HepG2 (cell line): Measurements from ENCODE around the gene FAM174C.

Experiments used
- EP300 ChIP-seq, 3 experiments: sonication (generic) in 1 of 3; formaldehyde crosslinking in 1 of 3; IDR thresholded peaks; 2 replicates each; pipeline versions ENCODE4 v1.5.1 to v1.6.1; 2011 to 2020; ENCODE audit warnings: low read depth in 2 of 3, low read length in 2 of 3, borderline replicate concordance in 1 of 3, improper control_type of control experiment in 1 of 3, mild to moderate bottlenecking in 1 of 3, missing genetic modification reagents in 1 of 3, moderate library complexity in 1 of 3
- MAZ ChIP-seq, 2 experiments: sonication (generic) in 1 of 2; formaldehyde crosslinking in 1 of 2; IDR thresholded peaks; 2 replicates each; pipeline versions ENCODE4 v1.5.0 to v1.6.1; 2012 to 2020; ENCODE audit warnings: low read depth in 2 of 2, mild to moderate bottlenecking in 2 of 2, borderline replicate concordance in 1 of 2, improper control_type of control experiment in 1 of 2, low read length in 1 of 2, missing genetic modification reagents in 1 of 2, moderate library complexity in 1 of 2
- MBD4 ChIP-seq: IDR thresholded peaks from 2 replicates; pipeline ENCODE4 v1.6.1; 2012; ENCODE audit warnings: low read length, inconsistent platforms, borderline replicate concordance
- NR2C2 ChIP-seq: sonication (generic); formaldehyde crosslinking; IDR thresholded peaks from 2 replicates; pipeline ENCODE4 v1.4.0; 2020; ENCODE audit warnings: missing genetic modification reagents, mild to moderate bottlenecking, moderate library complexity, borderline replicate concordance
- ZNF224 ChIP-seq: sonication (generic); formaldehyde crosslinking; IDR thresholded peaks from 2 replicates; pipeline ENCODE4 v1.5.0; 2020; ENCODE audit warnings: mild to moderate bottlenecking, missing genetic modification reagents
- TF ChIP-seq, protein P1 (sequence below): sonication (generic); formaldehyde crosslinking; IDR thresholded peaks from 2 replicates; pipeline ENCODE4 v1.8.1; 2022; ENCODE audit warnings: mild to moderate bottlenecking, missing genetic modification reagents
- TF ChIP-seq, protein P2 (sequence below), 2 experiments: fragments of 450-650 bp in 1 of 2; sonication (generic) in 1 of 2; formaldehyde crosslinking in 1 of 2; IDR thresholded peaks; 2 replicates each; pipeline versions ENCODE4 v1.6.1 to v1.8.0; 2016 to 2022; ENCODE audit warnings: antibody characterized with exemption in 1 of 2, mild to moderate bottlenecking in 1 of 2, missing genetic modification reagents in 1 of 2
- TF ChIP-seq, protein P3 (sequence below): sonication (generic); formaldehyde crosslinking; IDR thresholded peaks from 2 replicates; pipeline ENCODE4 v1.5.0; 2020; ENCODE audit warnings: mild to moderate bottlenecking, missing genetic modification reagents, moderate library complexity
- TF ChIP-seq, protein P4 (sequence below): sonication (generic); formaldehyde crosslinking; IDR thresholded peaks from 2 replicates; pipeline ENCODE4 v1.5.1; 2020; ENCODE audit warnings: mild to moderate bottlenecking, missing genetic modification reagents, moderate library complexity

DNA sequence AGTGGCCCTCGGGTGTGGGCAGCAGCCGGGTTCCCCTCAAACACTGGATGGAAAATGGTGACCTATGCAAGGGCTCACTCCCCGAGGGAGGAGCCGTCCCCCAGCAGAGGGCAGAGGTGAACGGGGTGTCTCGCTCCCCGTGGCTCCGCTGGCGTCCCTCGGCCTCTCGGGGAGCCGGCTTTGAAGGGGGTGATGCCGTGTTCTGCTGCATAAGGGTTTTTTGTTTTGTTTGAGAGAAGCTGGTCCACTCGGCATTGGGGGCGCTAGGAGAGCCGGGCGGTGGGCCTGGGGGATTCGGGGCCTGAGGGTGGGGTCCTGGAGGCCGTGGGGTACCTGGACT, 14.3 kb downstream of the FAM174C start:
- TF ChIP-seq MBD4 (no peak), EP300 (IDR thresholded peaks at IDR 0.05; ENCODE audit: low read depth in 2 of 2, low read length in 2 of 2) (no peak), EP300 (CRISPR knock-in tag; IDR thresholded peaks at IDR 0.05; ENCODE audit: borderline replicate concordance) (no peak), MAZ (IDR thresholded peaks at IDR 0.05; ENCODE audit: borderline replicate concordance, low read depth, low read length) (no peak), MAZ (CRISPR knock-in tag; IDR thresholded peaks at IDR 0.05; ENCODE audit: low read depth) (no peak), ZNF224 (CRISPR knock-in tag) (no peak), NR2C2 (CRISPR knock-in tag) (no peak)
- TF ChIP-seq, protein P1, sequence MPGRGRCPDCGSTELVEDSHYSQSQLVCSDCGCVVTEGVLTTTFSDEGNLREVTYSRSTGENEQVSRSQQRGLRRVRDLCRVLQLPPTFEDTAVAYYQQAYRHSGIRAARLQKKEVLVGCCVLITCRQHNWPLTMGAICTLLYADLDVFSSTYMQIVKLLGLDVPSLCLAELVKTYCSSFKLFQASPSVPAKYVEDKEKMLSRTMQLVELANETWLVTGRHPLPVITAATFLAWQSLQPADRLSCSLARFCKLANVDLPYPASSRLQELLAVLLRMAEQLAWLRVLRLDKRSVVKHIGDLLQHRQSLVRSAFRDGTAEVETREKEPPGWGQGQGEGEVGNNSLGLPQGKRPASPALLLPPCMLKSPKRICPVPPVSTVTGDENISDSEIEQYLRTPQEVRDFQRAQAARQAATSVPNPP (CRISPR knock-in tag), result no peak
- TF ChIP-seq, protein P2, sequence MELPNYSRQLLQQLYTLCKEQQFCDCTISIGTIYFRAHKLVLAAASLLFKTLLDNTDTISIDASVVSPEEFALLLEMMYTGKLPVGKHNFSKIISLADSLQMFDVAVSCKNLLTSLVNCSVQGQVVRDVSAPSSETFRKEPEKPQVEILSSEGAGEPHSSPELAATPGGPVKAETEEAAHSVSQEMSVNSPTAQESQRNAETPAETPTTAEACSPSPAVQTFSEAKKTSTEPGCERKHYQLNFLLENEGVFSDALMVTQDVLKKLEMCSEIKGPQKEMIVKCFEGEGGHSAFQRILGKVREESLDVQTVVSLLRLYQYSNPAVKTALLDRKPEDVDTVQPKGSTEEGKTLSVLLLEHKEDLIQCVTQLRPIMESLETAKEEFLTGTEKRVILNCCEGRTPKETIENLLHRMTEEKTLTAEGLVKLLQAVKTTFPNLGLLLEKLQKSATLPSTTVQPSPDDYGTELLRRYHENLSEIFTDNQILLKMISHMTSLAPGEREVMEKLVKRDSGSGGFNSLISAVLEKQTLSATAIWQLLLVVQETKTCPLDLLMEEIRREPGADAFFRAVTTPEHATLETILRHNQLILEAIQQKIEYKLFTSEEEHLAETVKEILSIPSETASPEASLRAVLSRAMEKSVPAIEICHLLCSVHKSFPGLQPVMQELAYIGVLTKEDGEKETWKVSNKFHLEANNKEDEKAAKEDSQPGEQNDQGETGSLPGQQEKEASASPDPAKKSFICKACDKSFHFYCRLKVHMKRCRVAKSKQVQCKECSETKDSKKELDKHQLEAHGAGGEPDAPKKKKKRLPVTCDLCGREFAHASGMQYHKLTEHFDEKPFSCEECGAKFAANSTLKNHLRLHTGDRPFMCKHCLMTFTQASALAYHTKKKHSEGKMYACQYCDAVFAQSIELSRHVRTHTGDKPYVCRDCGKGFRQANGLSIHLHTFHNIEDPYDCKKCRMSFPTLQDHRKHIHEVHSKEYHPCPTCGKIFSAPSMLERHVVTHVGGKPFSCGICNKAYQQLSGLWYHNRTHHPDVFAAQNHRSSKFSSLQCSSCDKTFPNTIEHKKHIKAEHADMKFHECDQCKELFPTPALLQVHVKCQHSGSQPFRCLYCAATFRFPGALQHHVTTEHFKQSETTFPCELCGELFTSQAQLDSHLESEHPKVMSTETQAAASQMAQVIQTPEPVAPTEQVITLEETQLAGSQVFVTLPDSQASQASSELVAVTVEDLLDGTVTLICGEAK (IDR thresholded peaks at IDR 0.05), result no peak
- TF ChIP-seq, protein P2 (CRISPR knock-in tag; IDR thresholded peaks at IDR 0.05), result no peak
- TF ChIP-seq, protein P3, sequence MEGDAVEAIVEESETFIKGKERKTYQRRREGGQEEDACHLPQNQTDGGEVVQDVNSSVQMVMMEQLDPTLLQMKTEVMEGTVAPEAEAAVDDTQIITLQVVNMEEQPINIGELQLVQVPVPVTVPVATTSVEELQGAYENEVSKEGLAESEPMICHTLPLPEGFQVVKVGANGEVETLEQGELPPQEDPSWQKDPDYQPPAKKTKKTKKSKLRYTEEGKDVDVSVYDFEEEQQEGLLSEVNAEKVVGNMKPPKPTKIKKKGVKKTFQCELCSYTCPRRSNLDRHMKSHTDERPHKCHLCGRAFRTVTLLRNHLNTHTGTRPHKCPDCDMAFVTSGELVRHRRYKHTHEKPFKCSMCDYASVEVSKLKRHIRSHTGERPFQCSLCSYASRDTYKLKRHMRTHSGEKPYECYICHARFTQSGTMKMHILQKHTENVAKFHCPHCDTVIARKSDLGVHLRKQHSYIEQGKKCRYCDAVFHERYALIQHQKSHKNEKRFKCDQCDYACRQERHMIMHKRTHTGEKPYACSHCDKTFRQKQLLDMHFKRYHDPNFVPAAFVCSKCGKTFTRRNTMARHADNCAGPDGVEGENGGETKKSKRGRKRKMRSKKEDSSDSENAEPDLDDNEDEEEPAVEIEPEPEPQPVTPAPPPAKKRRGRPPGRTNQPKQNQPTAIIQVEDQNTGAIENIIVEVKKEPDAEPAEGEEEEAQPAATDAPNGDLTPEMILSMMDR (CRISPR knock-in tag), result peak; percentile 28; the same call in 1 of the 2 replicates
- TF ChIP-seq, protein P4, sequence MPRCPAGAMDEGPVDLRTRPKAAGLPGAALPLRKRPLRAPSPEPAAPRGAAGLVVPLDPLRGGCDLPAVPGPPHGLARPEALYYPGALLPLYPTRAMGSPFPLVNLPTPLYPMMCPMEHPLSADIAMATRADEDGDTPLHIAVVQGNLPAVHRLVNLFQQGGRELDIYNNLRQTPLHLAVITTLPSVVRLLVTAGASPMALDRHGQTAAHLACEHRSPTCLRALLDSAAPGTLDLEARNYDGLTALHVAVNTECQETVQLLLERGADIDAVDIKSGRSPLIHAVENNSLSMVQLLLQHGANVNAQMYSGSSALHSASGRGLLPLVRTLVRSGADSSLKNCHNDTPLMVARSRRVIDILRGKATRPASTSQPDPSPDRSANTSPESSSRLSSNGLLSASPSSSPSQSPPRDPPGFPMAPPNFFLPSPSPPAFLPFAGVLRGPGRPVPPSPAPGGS (CRISPR knock-in tag), result no peak
